GM19193 (cell line): ENCODE data around the gene UFSP2.

Source experiments
- POLR2A ChIP-seq: IDR thresholded peaks from 4 replicates; pipeline ENCODE4 v1.6.1; 2011; ENCODE audit not compliant: insufficient read depth, insufficient read length; ENCODE audit errors: extremely low read depth

The UFSP2 gene

GRCh38 chr4:185379326-185380295 is 46.2 kb downstream of the UFSP2 start:
- peak; percentile 11 for TF ChIP-seq POLR2A

- TF ChIP-seq POLR2A = peak; percentile 15
These were observed 47.5 kb downstream of the UFSP2 start for GRCh38 chr4:185378264-185378663.

GRCh38 chr4:185374573-185374972 is 51.2 kb downstream of the UFSP2 start:
- TF ChIP-seq POLR2A = no peak

GRCh38 chr4:185374027-185374426 is 51.7 kb downstream of the UFSP2 start:
- TF ChIP-seq POLR2A = no peak

- no peak for TF ChIP-seq POLR2A
These were observed 54.1 kb downstream of the UFSP2 start for GRCh38 chr4:185371702-185372101.

GRCh38 chr4:185370268-185370949 is 55.4 kb downstream of the UFSP2 start:
- no peak for TF ChIP-seq POLR2A

- TF ChIP-seq POLR2A = no peak
These were observed 56.0 kb downstream of the UFSP2 start for GRCh38 chr4:185369731-185370130.

GRCh38 chr4:185364886-185365285 is 60.9 kb downstream of the UFSP2 start:
- no peak for TF ChIP-seq POLR2A

- TF ChIP-seq POLR2A = no peak
These were observed 62.5 kb downstream of the UFSP2 start for GRCh38 chr4:185363251-185363650.

- TF ChIP-seq POLR2A = no peak
These were observed 63.9 kb downstream of the UFSP2 start for GRCh38 chr4:185361872-185362271.

- TF ChIP-seq POLR2A = no peak
These were observed 65.9 kb downstream of the UFSP2 start for GRCh38 chr4:185359767-185360446.

GRCh38 chr4:185358959-185359358 is 66.8 kb downstream of the UFSP2 start:
- TF ChIP-seq POLR2A = no peak

GRCh38 chr4:185358514-185358913 is 67.2 kb downstream of the UFSP2 start:
- no peak for TF ChIP-seq POLR2A

GRCh38 chr4:185357733-185358440 is 67.9 kb downstream of the UFSP2 start:
- TF ChIP-seq POLR2A = no peak

- TF ChIP-seq POLR2A = no peak
These were observed 68.6 kb downstream of the UFSP2 start for GRCh38 chr4:185357211-185357610.

- peak; percentile 25 for TF ChIP-seq POLR2A
These were observed 73.0 kb downstream of the UFSP2 start for GRCh38 chr4:185352741-185353140.

- no peak for TF ChIP-seq POLR2A
These were observed 73.6 kb downstream of the UFSP2 start for GRCh38 chr4:185352202-185352601.
